ENCODE data around the gene DENND10. TPM values are rescaled to one million over a fixed set of nuclear protein-coding genes. Genes with fewer than 3 reads are reported as not detected.

The DENND10 gene
- total and polyA plus RNA-seq, 4 donors = 17.9 to 37.7 (median 27.3) TPM

GRCh38 chr10:119058010-119058409, 45.9 kb upstream of the DENND10 start (continued):
- TF ChIP-seq FOXA2 (IDR thresholded peaks at IDR 0.05) = no peak
- TF ChIP-seq GABPA (IDR thresholded peaks at IDR 0.05 in 1 of 2, conservative IDR thresholded peaks at IDR 0.05 in 1 of 2) = no peak
- no peak for TF ChIP-seq REST (IDR thresholded peaks at IDR 0.05)
- TF ChIP-seq HNF4G (IDR thresholded peaks at IDR 0.05) = no peak

GRCh38 chr10:119059557-119059956, 44.4 kb upstream of the DENND10 start:
- DNase-seq (ENCODE audit: low spot score) = no peak
- Histone ChIP-seq H3K27me3 (ENCODE audit: control insufficient read depth in 4 of 4, insufficient read depth in 4 of 4, low read length in 3 of 4) (no peaks in the 10 kb centered on the region), H3K27ac (ENCODE audit: low read depth in 1 of 2, low read length in 2 of 2) (no peak overlapping the region), H3K36me3 (ENCODE audit: control insufficient read depth in 4 of 4, insufficient read depth in 3 of 4, low read depth in 1 of 4, low read length in 3 of 4) (peaks cover 12 to 91% (median 75%) of the 10 kb centered on the region in 4 donors), H3K9me3 (ENCODE audit: control insufficient read depth in 4 of 4, low read length in 3 of 4) (no peaks in the 10 kb centered on the region), H3K4me3 (ENCODE audit: low read depth in 1 of 3, low read length in 3 of 3) (no peak overlapping the region), H3K4me1 (ENCODE audit: control insufficient read depth in 4 of 4, insufficient read depth in 4 of 4, low read length in 3 of 4) (no peaks in the 10 kb centered on the region), H3K9ac (ENCODE audit: low read depth in 1 of 2, low read length in 2 of 2) (no peak overlapping the region)
- no peak for TF ChIP-seq HNF4G (IDR thresholded peaks at IDR 0.05)
- TF ChIP-seq NR2F2 (IDR thresholded peaks at IDR 0.05) = no peak
- no peak for TF ChIP-seq EGR1 (IDR thresholded peaks at IDR 0.05; ENCODE audit: low read depth in 2 of 2)
- no peak for TF ChIP-seq REST (IDR thresholded peaks at IDR 0.05)
- TF ChIP-seq FOXA1 (IDR thresholded peaks at IDR 0.05) = no peak
- TF ChIP-seq JUND (IDR thresholded peaks at IDR 0.05) = no peak
- no peak for TF ChIP-seq FOXA2 (IDR thresholded peaks at IDR 0.05)
- TF ChIP-seq YY1 (IDR thresholded peaks at IDR 0.05) = no peak
- TF ChIP-seq CTCF (IDR thresholded peaks at IDR 0.05; ENCODE audit: low read depth, low read length, missing input control) = no peak
- TF ChIP-seq TAF1 (conservative IDR thresholded peaks at IDR 0.05) = no peak
- no peak for TF ChIP-seq RXRA (IDR thresholded peaks at IDR 0.05)
- WGBS = 89% methylated on average over 4 of the region's 4 CpGs

GRCh38 chr10:119060107-119060506, 43.8 kb upstream of the DENND10 start:
- DNase-seq (ENCODE audit: low spot score) = no peak
- Histone ChIP-seq H3K9me3 (ENCODE audit: control insufficient read depth in 4 of 4, low read length in 3 of 4) (no peaks in the 10 kb centered on the region), H3K27ac (ENCODE audit: low read depth in 1 of 2, low read length in 2 of 2) (no peak overlapping the region), H3K4me1 (ENCODE audit: control insufficient read depth in 4 of 4, insufficient read depth in 4 of 4, low read length in 3 of 4) (no peaks in the 10 kb centered on the region), H3K9ac (ENCODE audit: low read depth in 1 of 2, low read length in 2 of 2) (no peak overlapping the region), H3K36me3 (ENCODE audit: control insufficient read depth in 4 of 4, insufficient read depth in 3 of 4, low read depth in 1 of 4, low read length in 3 of 4) (peaks cover 14 to 91% (median 77%) of the 10 kb centered on the region in 4 donors), H3K4me3 (ENCODE audit: low read depth in 1 of 3, low read length in 3 of 3) (no peak overlapping the region), H3K27me3 (ENCODE audit: control insufficient read depth in 4 of 4, insufficient read depth in 4 of 4, low read length in 3 of 4) (no peaks in the 10 kb centered on the region)
- no peak for TF ChIP-seq CTCF (IDR thresholded peaks at IDR 0.05; ENCODE audit: low read depth, low read length, missing input control)
- no peak for TF ChIP-seq RAD21 (IDR thresholded peaks at IDR 0.05)
- TF ChIP-seq NR2F2 (IDR thresholded peaks at IDR 0.05) = no peak
- TF ChIP-seq YY1 (IDR thresholded peaks at IDR 0.05) = no peak
- TF ChIP-seq ATF3 (IDR thresholded peaks at IDR 0.05) = no peak
- no peak for TF ChIP-seq SP1 (IDR thresholded peaks at IDR 0.05)
- no peak for TF ChIP-seq HNF4G (IDR thresholded peaks at IDR 0.05)
- TF ChIP-seq FOXA2 (IDR thresholded peaks at IDR 0.05) = no peak
- 95% methylated on average over 1 of the region's 1 CpG for WGBS
